Measurements from ENCODE around the gene LDHAL6A.

Gene LDHAL6A

DNA sequence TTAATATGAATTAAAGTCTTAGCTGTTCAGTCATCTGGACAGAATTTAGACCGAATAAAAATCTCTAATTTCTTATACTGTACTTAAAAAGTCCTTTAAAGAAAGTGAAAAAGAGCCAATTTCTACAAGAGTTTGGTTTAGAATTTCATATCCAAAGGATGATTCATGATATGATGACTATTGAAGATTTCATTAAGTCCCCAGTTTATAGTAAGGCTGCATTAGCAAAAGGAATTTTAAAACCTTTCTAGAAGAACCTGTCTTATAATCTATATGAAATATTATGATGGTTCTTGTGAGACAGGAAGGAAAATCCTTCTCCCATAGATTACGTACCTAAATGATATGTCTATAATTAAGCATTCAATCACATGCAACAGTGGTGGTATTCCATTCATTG lies 36.3 kb downstream of the LDHAL6A start:
- no peak for DNase-seq

DNA sequence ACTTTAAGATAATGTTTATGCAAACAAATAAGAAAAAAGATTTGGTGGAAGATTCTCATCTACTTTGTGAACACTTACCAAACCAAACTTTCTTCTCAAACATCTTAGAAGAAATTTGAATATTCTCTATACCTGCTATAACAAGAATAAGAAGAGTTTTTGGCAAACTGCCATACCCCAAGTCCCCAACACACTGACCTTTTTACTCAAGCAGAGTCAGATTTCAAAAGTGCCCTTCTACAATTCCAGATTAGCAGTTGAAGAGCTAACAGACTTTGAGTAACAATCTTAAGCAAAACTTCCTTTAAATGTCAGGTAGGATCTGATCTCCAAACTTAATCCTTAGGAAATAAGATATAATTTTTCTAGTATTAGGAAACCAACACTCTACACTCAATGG lies 37.2 kb downstream of the LDHAL6A start:
- no peak for DNase-seq

DNA sequence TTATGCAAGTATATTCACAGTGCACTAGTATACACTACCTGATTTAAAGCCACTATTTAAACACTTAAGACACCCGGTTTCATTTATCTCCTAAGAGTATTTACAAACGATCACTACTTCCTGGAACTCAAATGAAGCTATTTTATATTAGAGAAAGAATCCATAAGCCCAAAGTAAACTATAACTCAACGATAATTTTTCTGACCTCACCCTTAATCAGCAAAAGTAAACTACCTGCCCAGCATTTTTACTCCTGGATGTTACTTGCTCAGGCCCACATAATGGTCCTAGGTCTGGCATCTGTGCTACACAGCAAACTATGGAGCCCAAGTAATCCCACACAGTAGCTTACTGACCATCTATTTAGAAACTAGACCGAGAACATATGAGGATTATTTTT lies 37.7 kb downstream of the LDHAL6A start:
- DNase-seq = no peak

DNA sequence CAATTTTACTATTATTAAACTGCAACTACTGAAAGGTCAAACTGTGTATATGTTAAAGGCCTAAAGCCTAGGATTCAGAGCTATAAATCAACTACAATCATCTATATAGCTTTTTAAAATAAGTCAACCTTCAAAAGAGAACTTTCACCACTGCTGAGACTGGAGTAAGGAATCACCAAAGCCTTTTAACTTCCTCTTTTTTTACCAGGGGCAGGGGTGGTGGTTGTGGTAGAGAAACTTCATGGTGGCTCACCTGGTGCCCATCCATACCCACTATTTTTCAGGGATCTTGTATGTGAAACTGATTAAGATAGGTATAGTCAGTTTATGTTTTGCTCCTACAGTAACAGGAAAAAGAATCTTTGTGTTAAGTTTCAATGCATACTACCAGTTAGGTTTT lies 39.6 kb downstream of the LDHAL6A start:
- DNase-seq = no peak

DNA sequence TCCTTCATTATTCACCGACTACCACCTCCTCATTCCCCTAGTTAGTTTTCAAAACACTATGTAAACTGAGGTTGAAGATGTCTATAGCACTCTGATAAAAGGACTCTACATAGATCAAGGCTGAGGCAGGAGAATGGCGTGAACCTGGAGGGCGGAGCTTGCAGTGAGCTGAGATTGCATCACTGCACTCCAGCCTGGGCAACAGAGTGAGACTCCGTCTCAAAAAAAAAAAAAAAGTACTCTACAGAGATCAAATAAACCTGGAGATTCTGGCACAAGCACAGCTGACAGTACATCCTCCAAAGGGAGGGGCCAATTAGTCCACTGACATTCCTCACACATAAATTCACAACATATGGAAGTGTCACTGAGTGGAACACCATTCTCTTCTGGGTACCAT lies 40.0 kb downstream of the LDHAL6A start:
- no peak for DNase-seq

DNA sequence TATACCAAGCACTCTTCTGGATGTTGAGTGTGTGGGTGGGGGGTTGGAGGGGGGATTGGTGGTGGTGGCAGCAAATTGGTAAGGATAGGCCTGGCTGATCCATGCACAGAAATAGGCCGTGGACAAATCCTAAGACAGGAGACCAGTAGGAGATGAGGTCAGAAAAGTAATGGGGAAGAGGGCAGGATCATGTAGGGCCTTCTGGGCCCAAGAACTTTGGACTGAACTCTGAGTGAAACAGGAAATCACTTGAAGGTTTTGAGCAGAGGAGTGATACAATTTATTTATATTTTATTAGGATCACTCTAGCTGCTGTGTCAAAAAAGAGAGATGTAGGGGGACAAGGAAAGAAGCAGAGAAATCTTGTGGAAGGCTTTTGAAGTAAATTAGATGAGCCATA lies 42.4 kb downstream of the LDHAL6A start:
- no peak for DNase-seq

DNA sequence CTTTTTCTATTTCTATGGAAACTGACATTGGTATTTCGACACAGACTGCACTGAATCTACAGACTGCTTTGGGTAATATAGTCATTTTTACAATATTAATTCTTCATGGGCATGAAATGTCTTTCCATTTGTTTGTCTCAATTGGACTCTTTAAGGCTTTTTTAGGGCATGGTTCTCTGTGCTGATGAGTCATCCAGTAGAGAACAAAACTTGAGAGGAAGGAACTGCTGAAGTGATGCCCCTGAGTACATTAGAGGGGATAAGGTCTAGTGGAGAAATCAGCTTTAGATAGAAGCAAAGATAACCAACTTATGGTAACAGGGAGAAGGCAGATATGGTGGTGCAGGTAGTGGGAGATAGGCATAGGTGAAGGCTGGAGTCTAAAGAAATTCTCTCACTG lies 46.0 kb downstream of the LDHAL6A start:
- no peak for DNase-seq

DNA sequence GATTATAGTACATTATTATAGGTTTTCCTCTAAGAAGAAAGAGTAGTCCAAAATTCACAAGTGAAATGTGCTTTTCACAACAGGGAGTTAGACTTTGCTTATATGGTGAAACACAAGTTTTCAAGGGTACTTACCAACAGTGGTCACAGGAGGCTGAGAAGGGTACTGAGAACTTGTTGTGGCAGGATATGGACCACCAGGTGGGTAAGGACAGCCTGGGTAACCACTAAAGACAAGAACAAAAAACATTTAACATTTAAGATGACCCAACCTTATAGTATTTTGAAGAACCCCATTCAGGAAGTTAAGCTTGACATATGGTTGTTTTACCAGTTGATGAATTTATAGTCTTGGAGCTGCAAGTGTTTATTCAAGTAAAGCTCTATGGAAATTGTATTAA lies 46.7 kb downstream of the LDHAL6A start:
- DNase-seq = no peak

DNA sequence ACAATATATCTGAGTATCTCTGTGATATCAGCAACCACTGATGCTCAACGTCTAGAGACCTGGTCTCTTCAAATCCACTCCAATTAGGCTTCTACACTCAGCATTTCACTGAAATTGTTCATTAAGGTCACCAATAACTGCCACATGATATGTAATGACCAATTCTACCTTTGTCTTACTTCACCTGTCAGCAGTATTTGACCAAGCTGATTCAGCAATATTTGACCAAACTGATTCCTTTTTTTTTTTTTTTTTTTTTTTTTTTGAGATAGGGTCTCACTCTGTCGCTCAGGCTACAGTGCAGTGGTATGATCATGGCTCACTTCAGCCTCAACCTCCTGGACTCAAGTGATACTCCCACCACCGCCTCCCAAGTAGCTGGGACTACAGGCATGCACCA lies 65.5 kb downstream of the LDHAL6A start:
- no peak for DNase-seq

DNA sequence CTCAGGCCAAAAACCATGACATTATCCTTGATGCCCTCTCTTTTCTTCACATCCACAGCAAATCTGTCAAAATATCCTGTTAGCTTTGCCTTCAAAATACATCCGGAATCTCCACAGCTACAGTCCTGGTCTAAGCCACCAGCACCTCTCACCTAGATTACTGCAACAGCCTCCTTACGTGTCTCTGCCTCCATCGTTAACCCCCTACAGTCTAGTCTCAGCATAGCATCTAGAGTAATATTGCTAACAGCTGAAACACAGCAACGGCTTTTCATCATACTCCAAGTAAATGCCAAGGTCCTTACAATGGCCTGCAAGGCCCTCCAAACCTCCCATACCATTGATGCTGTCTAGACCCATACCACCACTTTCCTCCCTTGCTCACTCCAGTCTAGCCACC lies 66.7 kb downstream of the LDHAL6A start:
- DNase-seq = no peak

DNA sequence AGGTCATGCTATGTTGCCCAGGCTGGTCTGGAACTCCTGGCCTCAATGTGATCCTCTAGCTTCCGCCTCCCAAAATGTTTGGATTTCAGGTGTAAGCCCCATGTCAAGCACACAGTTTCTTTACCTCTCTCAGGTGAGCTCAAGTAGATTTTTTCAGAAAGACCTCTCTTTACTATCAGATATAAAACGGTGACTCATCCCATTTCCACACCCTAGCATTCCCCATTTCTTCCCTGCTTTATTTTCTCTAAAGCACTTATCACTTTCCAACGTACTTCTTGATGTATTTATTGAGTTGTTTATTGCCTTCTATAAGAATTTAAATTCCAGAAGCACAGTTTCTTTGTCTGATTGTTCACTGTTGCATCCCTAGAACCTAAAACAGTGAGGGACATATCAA lies 67.4 kb downstream of the LDHAL6A start:
- no peak for DNase-seq

DNA sequence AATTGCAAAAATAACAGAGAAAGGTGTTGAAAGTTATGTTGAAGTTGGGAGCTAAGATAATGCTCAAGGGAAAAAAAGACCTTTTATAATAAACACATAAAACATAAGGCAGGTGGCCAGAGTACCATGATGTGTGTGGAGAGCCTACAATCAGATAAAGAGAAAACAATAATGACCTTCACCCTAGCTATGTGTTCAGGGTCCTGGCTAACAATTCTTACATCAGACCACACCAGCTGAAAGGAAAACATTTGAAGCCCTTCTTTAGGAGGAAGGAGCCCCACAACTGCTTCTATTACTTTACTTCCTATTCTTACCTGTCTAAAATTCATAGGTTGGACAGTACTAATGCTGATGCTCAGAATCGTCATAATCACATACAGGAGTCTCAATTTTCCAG lies 68.6 kb downstream of the LDHAL6A start:
- no peak for DNase-seq

DNA sequence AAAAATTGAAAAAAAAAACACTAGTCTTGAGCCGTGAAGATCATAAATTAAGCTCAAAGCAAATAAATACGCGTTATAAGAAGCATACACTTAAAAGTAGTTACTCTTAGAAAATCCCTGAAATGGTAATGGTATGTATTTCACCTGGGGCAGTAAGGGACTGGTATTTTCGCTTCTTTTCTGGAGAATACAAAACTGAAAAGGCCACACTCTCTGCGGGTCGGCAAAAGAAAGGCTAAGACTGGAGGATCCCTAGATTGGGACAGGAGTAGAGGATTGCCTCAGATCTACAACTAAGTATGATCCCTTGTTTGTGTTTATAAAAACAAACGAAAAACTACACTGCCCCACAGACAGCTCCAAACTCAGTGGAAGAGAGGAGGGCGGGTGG lies 70.5 kb downstream of the LDHAL6A start:
- DNase-seq = no peak

DNA sequence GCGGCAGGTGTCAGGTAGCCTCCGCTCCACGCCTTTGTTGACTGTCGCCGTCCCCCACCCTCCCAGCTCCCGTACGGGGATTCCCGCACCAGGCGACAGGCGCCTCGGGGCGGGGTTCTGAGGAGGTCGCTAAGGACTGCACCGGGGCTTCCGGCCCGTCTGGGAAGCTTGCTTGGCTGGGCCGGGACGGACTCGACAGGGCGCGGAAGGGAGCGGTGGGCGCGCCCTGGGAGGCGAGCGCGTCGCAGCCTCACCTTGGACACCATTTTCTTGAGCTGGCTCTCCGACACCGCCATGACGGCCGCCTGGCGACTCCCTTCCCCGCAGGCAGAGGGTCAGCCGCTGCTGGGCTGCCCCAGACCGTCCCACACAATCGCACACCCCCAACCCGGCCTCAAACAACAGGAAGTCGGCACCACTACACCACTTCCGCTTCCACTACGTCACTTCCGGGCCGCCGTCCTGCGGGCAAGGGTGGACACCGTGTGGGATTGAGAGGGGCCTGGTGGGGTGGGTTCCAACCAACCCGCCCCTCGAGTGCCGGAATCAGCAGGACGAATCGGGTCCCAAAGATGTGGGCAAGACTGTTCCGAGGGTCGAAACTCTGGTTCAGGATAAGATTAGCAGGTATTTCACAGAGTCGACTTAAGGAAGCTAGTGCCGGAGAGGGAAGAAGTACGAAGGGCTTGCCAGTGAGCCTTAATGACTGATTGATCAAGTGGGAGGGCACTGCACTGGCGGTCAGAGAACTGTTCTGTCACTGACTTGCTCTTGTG lies 71.1 kb downstream of the LDHAL6A start, which contains the start of gene TSG101:
Gene TSG101 (minus strand): TSS at position 422 of the 776 bp plus-strand sequence. CDS start 126 bp downstream, at position 296.
- DNase-seq = peak; percentile 92

DNA sequence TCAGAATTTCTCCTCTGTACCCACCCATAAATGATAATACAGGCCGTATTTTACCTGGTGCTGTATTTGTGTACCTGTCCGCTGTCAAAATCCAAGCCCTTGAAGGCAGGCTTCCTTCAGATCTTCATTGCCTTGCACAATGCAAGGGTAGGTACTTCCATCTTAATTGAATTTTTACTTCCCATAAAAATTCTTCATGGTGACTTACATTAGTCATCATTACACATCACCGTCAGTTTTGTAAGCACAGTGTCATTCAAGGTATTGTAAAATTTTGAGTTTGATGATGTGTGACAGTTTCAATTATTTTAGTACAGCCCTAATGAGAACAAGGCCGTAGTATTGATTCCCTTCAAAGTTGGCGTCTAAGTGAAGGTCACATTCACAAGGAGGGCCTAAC lies 71.9 kb downstream of the LDHAL6A start:
- DNase-seq = no peak
